ENCODE results near the gene KCTD1. TPM values are rescaled to one million over a fixed set of nuclear protein-coding genes. Genes with fewer than 3 reads are reported as not detected.

Gene KCTD1
- total RNA-seq, 1 donor from 2014 or later, result 18.8 TPM

GRCh38 chr18:26424428-26425147 lies 123.8 kb downstream of the KCTD1 start:
- Mint-ChIP-seq H3K27ac (ENCODE audit: unreplicated experiment) (no peak overlapping the region), H3K9me3 (ENCODE audit: unreplicated experiment) (peaks cover 4% of the 10 kb centered on the region), H3K27me3 (ENCODE audit: unreplicated experiment) (no peaks in the 10 kb centered on the region), H3K4me3 (ENCODE audit: unreplicated experiment) (no peak overlapping the region), H3K4me1 (ENCODE audit: low read depth, unreplicated experiment) (peaks cover 16% of the 10 kb centered on the region), H3K36me3 (ENCODE audit: unreplicated experiment) (no peaks in the 10 kb centered on the region)
- DNase-seq, result no peak
- no peak for TF ChIP-seq CTCF (IDR thresholded peaks at IDR 0.05; ENCODE audit: partially characterized antibody, unreplicated experiment)

- Mint-ChIP-seq H3K27me3 (ENCODE audit: unreplicated experiment) (no peaks in the 10 kb centered on the region), H3K4me3 (ENCODE audit: unreplicated experiment) (no peak overlapping the region), H3K9me3 (ENCODE audit: unreplicated experiment) (peaks cover 2% of the 10 kb centered on the region), H3K36me3 (ENCODE audit: unreplicated experiment) (no peaks in the 10 kb centered on the region), H3K27ac (ENCODE audit: unreplicated experiment) (no peak overlapping the region), H3K4me1 (ENCODE audit: low read depth, unreplicated experiment) (peaks cover 11% of the 10 kb centered on the region)
- TF ChIP-seq CTCF (IDR thresholded peaks at IDR 0.05; ENCODE audit: partially characterized antibody, unreplicated experiment), result no peak
- DNase-seq, result no peak
Measured at GRCh38 chr18:26422472-26423162, 125.7 kb downstream of the KCTD1 start.

- no peak for DNase-seq
- Mint-ChIP-seq H3K4me1 (ENCODE audit: low read depth, unreplicated experiment) (peaks cover 11% of the 10 kb centered on the region), H3K27ac (ENCODE audit: unreplicated experiment) (no peak overlapping the region), H3K4me3 (ENCODE audit: unreplicated experiment) (no peak overlapping the region), H3K27me3 (ENCODE audit: unreplicated experiment) (no peaks in the 10 kb centered on the region), H3K9me3 (ENCODE audit: unreplicated experiment) (peaks cover 2% of the 10 kb centered on the region), H3K36me3 (ENCODE audit: unreplicated experiment) (no peaks in the 10 kb centered on the region)
- no peak for TF ChIP-seq CTCF (IDR thresholded peaks at IDR 0.05; ENCODE audit: partially characterized antibody, unreplicated experiment)
Measured at GRCh38 chr18:26421931-26422330, 126.4 kb downstream of the KCTD1 start.

- no peaks in the 10 kb centered on the region for H3K36me3 Mint-ChIP-seq (ENCODE audit: unreplicated experiment)
- H3K27ac Mint-ChIP-seq (ENCODE audit: unreplicated experiment), result no peak overlapping the region
- no peak for DNase-seq
- no peak overlapping the region for H3K4me3 Mint-ChIP-seq (ENCODE audit: unreplicated experiment)
- peaks cover 3% of the 10 kb centered on the region for H3K9me3 Mint-ChIP-seq (ENCODE audit: unreplicated experiment)
- TF ChIP-seq CTCF (IDR thresholded peaks at IDR 0.05; ENCODE audit: partially characterized antibody, unreplicated experiment), result no peak
- peaks cover 1% of the 10 kb centered on the region for H3K27me3 Mint-ChIP-seq (ENCODE audit: unreplicated experiment)
- peaks cover 11% of the 10 kb centered on the region for H3K4me1 Mint-ChIP-seq (ENCODE audit: low read depth, unreplicated experiment)
Measured at GRCh38 chr18:26421503-26421902, 126.8 kb downstream of the KCTD1 start.

GRCh38 chr18:26419746-26420145 lies 128.6 kb downstream of the KCTD1 start:
- H3K4me1 Mint-ChIP-seq (ENCODE audit: low read depth, unreplicated experiment), result peaks cover 11% of the 10 kb centered on the region
- peaks cover 2% of the 10 kb centered on the region for H3K27me3 Mint-ChIP-seq (ENCODE audit: unreplicated experiment)
- H3K9me3 Mint-ChIP-seq (ENCODE audit: unreplicated experiment), result peaks cover 3% of the 10 kb centered on the region
- H3K27ac Mint-ChIP-seq (ENCODE audit: unreplicated experiment), result no peak overlapping the region
- no peak for DNase-seq
- H3K4me3 Mint-ChIP-seq (ENCODE audit: unreplicated experiment), result no peak overlapping the region
- TF ChIP-seq CTCF (IDR thresholded peaks at IDR 0.05; ENCODE audit: partially characterized antibody, unreplicated experiment), result no peak
- H3K36me3 Mint-ChIP-seq (ENCODE audit: unreplicated experiment), result no peaks in the 10 kb centered on the region

Data from glutamatergic neuron (in vitro differentiated cells).